ENCODE data around the gene PRR35.

PRR35 gene

GRCh38 chr16:568401-569258 is 8.4 kb downstream of the PRR35 start:
- H3K4me3 ChIP-seq (ENCODE audit: low read length): peak overlapping the region; percentile 82
- H3K27ac ChIP-seq (ENCODE audit: low read depth, low read length): no peak overlapping the region
- TF ChIP-seq EZH2phosphoT487 (IDR thresholded peaks at IDR 0.05; ENCODE audit: borderline replicate concordance, low read length) (no peak), CTCF (IDR thresholded peaks at IDR 0.05; ENCODE audit: low read depth, low read length, poor library complexity, severe bottlenecking) (no peak)
- no peaks in the 10 kb centered on the region for H3K36me3 ChIP-seq (ENCODE audit: control insufficient read depth, low read length)
- H3K79me2 ChIP-seq (ENCODE audit: control insufficient read depth, low read length): peaks cover 19% of the 10 kb centered on the region
- no peaks in the 10 kb centered on the region for H4K20me1 ChIP-seq (ENCODE audit: control insufficient read depth, insufficient read depth, low read depth, low read length)
- no peaks in the 10 kb centered on the region for H3K27me3 ChIP-seq (ENCODE audit: control insufficient read depth, low read length)
- H3K4me1 ChIP-seq (ENCODE audit: control insufficient read depth, low read length): peaks cover 32% of the 10 kb centered on the region
- H3F3A ChIP-seq (ENCODE audit: control insufficient read depth, insufficient read depth): no peaks in the 10 kb centered on the region
- H3K4me2 ChIP-seq (ENCODE audit: low read length): peak overlapping the region; percentile 96
- no peaks in the 10 kb centered on the region for H3K9me2 ChIP-seq (replicated peaks; ENCODE audit: control insufficient read depth, low read length)
- no peaks in the 10 kb centered on the region for H3K9me3 ChIP-seq (ENCODE audit: control insufficient read depth, insufficient read depth, low read length)

- H3K4me3 ChIP-seq (ENCODE audit: low read length): peak within 1 kb of the TSS; percentile 96
- 0 out of 2 replicates have a peak, but pooled peaks cover 3% of the 10 kb centered on the region for H3K36me3 ChIP-seq (ENCODE audit: control insufficient read depth, low read length)
- H4K20me1 ChIP-seq (ENCODE audit: control insufficient read depth, insufficient read depth, low read depth, low read length): no peaks in the 10 kb centered on the region
- H3K4me2 ChIP-seq (ENCODE audit: low read length): peak within 1 kb of the TSS; percentile 96
- peak within 1 kb of the TSS; percentile 38 for H3K27ac ChIP-seq (ENCODE audit: low read depth, low read length)
- H3F3A ChIP-seq (ENCODE audit: control insufficient read depth, insufficient read depth): no peaks in the 10 kb centered on the region
- H3K9me2 ChIP-seq (replicated peaks; ENCODE audit: control insufficient read depth, low read length): no peaks in the 10 kb centered on the region
- peaks cover 32% of the 10 kb centered on the region for H3K4me1 ChIP-seq (ENCODE audit: control insufficient read depth, low read length)
- H3K9me3 ChIP-seq (ENCODE audit: control insufficient read depth, insufficient read depth, low read length): no peaks in the 10 kb centered on the region
- H3K79me2 ChIP-seq (ENCODE audit: control insufficient read depth, low read length): peaks cover 19% of the 10 kb centered on the region
- TF ChIP-seq CTCF (IDR thresholded peaks at IDR 0.05; ENCODE audit: low read depth, low read length, poor library complexity, severe bottlenecking) (no peak), EZH2phosphoT487 (IDR thresholded peaks at IDR 0.05; ENCODE audit: borderline replicate concordance, low read length) (no peak)
- no peaks in the 10 kb centered on the region for H3K27me3 ChIP-seq (ENCODE audit: control insufficient read depth, low read length)
These were observed 9.5 kb downstream of the PRR35 start, which contains the start of gene PIGQ for GRCh38 chr16:569445-570254. PIGQ (plus strand) TSS chr16:569968; CDS start chr16:574075, 4,107 bp downstream.

GRCh38 chr16:572865-573650 is 12.9 kb downstream of the PRR35 start:
- no peaks in the 10 kb centered on the region for H3K27me3 ChIP-seq (ENCODE audit: control insufficient read depth, low read length)
- H3K27ac ChIP-seq (ENCODE audit: low read depth, low read length): no peak overlapping the region
- no peaks in the 10 kb centered on the region for H3F3A ChIP-seq (ENCODE audit: control insufficient read depth, insufficient read depth)
- no peak overlapping the region for H3K4me3 ChIP-seq (ENCODE audit: low read length)
- peaks cover 13% of the 10 kb centered on the region for H3K4me1 ChIP-seq (ENCODE audit: control insufficient read depth, low read length)
- H3K4me2 ChIP-seq (ENCODE audit: low read length): no peak overlapping the region
- TF ChIP-seq EZH2phosphoT487 (IDR thresholded peaks at IDR 0.05; ENCODE audit: borderline replicate concordance, low read length) (no peak), CTCF (IDR thresholded peaks at IDR 0.05; ENCODE audit: low read depth, low read length, poor library complexity, severe bottlenecking) (no peak)
- H3K9me2 ChIP-seq (replicated peaks; ENCODE audit: control insufficient read depth, low read length): no peaks in the 10 kb centered on the region
- no peaks in the 10 kb centered on the region for H4K20me1 ChIP-seq (ENCODE audit: control insufficient read depth, insufficient read depth, low read depth, low read length)
- peaks cover 19% of the 10 kb centered on the region for H3K79me2 ChIP-seq (ENCODE audit: control insufficient read depth, low read length)
- peaks cover 3% of the 10 kb centered on the region; the same call in 1 of the 2 replicates for H3K36me3 ChIP-seq (ENCODE audit: control insufficient read depth, low read length)
- no peaks in the 10 kb centered on the region for H3K9me3 ChIP-seq (ENCODE audit: control insufficient read depth, insufficient read depth, low read length)

Data from DOHH2 (cell line).